Liver (tissue), 2 donors: ENCODE measurements around the gene HSPA12B.

Source experiments
- CTCF ChIP-seq: fragments of 150-350 bp; IDR thresholded peaks from 2 replicates; pipeline ENCODE4 v1.5.1; 2017; ENCODE audit warnings: improper control_type of control experiment, low read depth, low read length; ENCODE audit not compliant: missing input control
- REST ChIP-seq: IDR thresholded peaks from 2 replicates; pipeline ENCODE4 v1.6.1; 2016; ENCODE audit warnings: antibody characterized with exemption, mild to moderate bottlenecking
- donor health status: healthy.

DNA sequence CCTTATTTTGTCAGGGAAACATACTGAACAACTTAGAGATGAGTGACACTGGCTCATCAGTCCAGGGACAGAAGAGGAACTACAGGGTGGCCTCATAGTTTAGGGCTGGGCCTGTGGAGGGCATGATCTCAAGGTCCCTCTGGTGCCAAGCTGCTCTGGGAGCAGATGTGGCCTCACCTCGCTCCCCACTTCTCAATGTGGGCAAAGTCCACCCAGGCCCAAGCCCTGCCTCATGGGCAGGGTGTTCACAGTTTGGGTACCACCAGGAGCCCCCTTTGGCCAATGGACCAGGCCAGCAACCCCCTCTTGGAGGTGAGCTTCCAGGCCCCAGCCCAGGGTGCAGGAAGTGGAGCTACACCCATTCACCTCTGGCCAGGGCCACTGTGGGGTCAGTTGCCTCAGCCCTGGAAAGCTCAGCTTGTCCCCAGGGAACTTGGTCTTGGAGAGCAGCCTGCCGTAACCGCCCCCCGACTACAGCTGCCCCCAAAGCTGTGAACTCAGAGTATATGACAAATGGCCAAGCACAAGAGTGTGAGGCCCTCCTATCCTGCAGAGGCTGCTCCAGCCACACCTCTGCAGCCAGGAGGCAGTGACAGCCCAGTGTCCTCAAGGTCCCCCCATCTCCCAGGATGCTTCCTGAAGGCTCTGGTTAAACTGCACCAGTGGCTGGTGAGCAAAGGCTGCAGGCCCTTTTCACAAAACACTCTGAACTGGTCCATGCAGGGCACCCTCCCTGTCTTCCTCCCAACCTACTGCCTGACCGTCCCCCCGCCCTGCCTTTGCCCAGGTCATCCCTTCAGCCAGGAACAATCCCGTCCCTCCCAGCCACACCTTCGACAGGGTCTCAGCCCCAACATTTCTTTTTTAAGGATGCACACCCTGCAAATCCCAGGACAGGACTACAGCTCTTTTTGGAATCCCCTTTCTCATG lies 31.5 kb downstream of the HSPA12B start:
- no peak for TF ChIP-seq CTCF
- no peak for TF ChIP-seq REST
